Hippocampal formation (tissue), 2 donors: Measurements from ENCODE around the gene CREB3L2.
"Not testable (repeated sequence)": the region's sequence is repeated elsewhere in the genome, so short reads cannot be mapped to it uniquely, and the experiment has no call there.

Experiments
- DNase-seq, 2 donors: peaks; one replicate each; lab custom pipeline; 2025; lab: John Stamatoyannopoulos, UW

Gene CREB3L2

DNA sequence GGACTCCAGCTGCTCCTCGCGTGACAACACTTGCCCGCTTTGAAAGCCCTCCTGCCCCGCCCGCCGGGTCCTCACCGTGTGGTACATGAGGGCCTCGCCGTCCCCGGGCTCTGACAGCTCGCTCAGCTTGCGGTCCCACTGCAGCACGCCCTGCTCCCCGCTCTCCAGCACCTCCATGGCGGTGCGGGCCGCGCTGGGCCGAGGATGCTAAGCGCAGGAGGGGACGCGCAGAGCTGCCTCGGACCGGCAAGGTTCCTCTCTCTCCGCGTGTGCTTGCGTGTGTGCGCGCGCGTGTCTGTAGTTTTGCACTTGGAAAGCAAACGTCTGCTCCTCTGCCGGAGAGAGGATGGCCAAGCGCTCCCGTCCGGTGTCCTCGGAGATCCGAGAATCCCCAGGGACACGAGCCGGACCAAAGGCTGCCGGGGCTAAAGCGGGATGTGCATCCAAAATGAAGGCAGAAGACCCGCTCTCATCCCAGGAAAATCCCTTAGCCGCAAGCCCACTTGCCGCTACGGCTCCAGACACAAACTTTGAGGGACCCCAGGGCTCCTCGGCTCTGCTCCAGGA lies at the start of gene CREB3L2:
CREB3L2 (minus strand) TSS at position 558 of the 567 bp plus-strand sequence; CDS start at position 177, 381 bp downstream.
- peak; percentile 68 to 78 for DNase-seq

- no peak for DNase-seq
These were observed 47.7 kb upstream of the CREB3L2 start for GRCh38 chr7:138049505-138050116.

DNA sequence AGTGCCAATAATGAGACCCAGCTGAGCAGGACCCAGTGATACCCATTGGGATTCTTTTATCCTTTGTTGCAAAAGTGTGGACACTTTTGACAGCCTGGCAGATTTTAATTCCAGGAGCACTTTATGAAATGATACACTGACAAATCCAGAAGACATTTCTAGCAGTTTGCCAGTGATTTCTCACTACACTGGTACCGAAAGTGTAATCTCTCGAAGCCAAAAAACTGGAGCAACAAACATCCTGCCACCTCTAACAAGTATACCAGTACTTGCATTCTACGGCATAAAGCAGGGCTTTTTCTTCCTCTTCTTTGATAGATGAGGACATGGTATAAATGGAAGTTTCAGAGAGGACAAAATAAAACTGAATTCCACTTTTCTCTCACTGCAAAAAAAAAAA lies 46.0 kb upstream of the CREB3L2 start:
- DNase-seq: no peak

DNA sequence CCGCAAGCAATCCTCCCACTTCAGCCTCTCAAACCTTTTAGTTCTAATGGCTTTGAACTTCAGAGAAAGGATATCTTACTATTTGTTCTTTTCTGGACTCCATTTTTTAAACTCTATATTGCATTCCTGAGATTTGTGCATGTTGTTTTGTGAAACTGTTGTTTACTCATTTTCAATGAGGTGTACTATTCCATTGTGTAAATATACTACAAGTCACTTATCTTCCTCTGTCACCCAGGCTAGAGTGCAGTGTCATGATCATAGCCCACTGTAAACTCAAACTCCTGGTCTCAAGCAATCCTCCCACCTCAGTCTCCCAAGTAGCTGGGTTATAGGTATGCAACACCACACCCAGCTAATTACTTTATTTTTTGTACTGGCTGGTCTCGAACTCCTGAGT lies 43.0 kb upstream of the CREB3L2 start:
- DNase-seq: no peak

DNA sequence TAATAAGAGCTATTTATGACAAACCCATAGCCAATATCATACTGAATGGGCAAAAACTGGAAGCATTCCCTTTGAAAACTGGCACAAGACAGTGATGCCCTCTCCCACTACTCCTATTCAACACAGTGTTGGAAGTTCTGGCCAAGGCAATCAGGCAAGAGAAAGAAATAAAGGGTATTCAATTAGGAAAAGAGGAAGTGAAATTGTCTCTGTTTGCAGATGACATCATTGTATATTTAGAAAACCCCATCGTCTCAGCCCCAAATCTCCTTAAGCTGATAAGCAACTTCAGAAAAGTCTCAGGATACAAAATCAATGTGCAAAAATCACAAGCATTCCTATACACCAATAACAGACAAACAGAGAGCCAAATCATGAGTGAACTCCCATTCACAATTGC lies 38.2 kb upstream of the CREB3L2 start:
- DNase-seq: not testable (repeated sequence)

DNA sequence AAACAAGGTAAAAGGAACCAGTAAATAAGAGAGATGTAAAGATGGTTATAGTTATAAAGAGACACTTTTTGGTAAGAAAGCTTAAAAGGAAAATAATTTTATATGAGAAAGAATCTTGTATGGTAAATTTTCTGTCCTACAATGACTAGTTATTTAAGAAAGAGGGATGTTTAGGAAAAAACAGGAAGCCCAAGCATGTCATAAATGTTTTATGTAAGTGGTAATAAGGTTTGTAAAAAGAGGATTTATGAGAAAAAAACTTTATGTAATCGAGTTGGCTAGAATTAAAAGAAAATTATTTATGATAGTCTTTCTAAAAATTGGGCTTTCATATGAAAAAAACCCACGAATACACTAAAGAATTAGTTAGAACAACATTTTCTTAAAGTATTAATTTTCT lies 34.2 kb upstream of the CREB3L2 start:
- DNase-seq: no peak

- DNase-seq: no peak
These were observed 31.4 kb upstream of the CREB3L2 start for GRCh38 chr7:138033241-138033640.

DNA sequence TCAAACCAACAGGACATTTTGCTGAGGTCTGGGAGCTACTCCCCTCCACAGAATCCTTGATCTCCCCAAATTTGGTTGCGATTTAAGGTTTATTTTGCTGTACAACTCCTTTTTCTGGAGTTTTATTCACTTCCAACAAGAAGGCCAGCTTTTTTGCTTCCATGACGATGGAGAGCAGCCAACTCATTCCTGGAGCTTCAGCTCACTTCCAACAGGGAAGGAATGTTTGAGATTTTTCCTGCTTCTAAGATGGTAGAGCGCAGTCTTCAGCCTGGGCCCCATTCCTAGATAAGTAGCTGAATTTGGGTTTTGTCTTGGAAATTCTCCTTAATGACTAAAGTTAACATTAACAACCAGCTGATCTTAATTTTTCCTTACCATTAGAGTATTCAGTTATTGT lies 30.9 kb upstream of the CREB3L2 start:
- DNase-seq: no peak

- DNase-seq: peak in 1 of 2 donors; percentile 6
These were observed 30.3 kb upstream of the CREB3L2 start for GRCh38 chr7:138032186-138032585.

DNA sequence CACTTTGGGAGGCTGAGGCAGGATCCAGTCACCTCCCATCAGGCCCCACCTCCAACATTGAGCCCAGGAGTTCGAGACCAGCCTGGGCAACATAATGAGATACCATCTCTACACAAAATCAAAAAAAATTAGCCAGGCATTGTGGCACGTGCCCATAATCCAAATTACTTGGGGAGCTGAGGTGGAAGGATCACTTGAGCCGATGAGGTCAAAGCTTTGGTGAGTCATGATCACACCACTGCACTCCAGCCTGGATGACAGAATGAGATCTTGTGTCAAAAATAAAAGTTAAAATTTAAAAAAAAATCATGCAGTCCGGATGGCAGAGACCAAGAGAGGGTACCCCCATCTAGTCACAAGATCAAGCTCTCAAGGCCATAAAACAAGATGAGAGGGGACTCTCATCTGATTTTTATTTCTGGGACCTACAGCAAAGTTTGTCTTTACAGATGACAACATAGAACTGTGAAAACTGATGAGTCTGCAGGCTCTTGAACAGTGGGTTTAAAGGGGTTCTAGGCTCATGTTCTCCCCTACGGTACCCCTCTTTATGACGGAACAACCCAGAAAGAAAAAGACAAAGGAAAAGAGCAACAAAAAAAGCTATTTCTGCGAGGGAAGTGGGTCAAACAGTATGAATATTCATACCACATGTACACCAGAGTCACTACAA lies 28.9 kb upstream of the CREB3L2 start:
- DNase-seq: no peak

DNA sequence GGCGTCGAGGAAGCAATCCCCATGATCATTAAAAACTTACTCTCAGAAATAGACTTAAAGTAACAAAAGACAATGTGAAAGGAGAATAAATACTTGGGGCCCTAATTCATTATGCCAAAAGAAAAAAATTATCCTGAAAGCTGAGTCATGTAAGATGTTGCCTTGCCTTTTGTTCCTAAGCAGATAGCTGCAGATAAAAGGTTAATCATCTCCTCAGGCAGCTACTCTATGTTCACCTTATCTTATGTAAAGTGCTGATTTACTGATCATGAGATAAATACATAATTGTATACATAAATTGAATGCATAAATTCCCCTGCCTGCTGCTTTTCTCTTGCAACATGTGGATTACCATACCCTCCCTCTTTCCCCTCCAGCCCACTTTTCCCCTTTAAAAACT lies 28.1 kb upstream of the CREB3L2 start:
- DNase-seq: no peak

GRCh38 chr7:138029126-138029525 lies 27.2 kb upstream of the CREB3L2 start:
- no peak for DNase-seq

DNA sequence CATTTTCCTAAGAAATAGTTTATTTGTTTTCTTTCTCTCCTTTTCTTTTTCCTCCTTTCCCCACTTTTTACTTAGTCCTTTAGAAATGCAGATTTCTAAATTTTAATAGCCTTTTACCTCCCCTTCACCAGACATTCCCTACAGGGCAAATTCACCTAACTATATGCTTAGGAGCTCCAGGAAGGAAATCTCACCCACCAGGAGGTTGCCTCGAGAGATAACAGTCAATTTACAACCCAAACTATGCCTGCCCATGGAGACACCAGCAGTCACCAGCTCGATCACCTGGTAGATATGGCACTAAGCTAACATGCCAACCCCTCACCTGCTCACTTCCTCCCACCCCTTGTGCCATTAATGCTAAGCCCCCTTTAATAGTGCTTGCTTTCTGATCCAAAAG lies 25.2 kb upstream of the CREB3L2 start:
- DNase-seq: no peak

DNA sequence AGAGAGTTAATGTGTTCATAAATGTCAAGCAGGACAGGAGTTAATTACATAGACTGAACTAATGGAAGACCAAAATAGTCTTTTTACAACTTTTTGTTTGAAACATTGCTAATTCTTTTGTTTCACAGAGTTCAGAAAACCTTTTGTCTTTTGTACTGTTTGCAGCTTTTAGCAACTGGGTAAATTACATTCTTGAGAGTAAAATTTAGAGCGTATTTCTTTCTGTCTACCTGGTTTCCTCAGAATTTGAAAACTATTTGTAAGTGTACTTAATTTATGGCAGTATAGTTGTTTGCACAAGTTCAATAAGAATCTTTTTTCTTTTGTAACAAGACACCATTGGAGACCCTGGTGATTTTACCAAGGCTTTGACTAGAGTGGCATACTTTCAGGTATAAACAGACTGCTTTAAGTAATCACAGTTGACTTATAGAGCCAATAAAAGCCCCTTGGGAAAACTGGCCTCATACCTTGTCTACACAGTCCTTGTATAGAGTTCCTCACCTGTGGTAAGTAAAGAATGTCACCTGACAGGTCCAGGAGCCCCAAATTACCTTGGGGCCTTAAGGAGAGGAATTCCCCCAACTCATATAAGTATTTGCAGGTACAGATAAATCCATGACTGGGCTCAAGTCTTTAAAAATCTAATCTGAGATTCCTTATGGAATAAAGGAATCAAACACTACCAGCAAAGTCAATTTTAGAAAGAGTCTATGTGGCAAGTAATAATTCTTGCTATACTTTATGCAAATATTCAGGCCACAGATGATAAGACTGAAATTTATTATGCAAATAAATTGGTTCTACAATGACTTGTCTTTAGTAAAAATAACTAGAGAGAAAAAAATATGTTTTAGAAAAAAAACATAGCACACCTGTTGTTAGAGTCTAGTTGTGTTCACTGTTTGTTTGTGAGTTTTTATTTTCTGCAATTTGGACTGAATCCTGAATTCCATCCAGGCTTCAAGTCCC lies 23.6 kb upstream of the CREB3L2 start:
- DNase-seq: no peak

- no peak for DNase-seq
These were observed 22.9 kb upstream of the CREB3L2 start for GRCh38 chr7:138024765-138025164.

DNA sequence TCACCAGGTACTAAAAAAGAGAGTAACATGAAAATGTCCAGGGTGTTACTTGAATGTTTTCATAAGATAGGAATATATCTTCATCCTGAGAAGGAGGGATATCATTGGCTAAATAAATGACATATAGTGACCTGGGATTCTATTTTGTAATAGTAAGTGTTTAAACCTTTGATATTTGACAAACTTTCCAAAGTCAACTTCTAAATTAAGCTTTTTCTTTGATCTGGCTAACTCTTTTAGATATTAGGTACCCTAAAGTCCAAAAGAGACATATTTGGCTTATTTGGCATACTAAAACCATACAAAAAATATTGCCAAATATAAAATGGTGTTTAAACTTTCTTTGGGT lies 22.4 kb upstream of the CREB3L2 start:
- DNase-seq: no peak

GRCh38 chr7:138023618-138024342 lies 21.9 kb upstream of the CREB3L2 start:
- DNase-seq: no peak

DNA sequence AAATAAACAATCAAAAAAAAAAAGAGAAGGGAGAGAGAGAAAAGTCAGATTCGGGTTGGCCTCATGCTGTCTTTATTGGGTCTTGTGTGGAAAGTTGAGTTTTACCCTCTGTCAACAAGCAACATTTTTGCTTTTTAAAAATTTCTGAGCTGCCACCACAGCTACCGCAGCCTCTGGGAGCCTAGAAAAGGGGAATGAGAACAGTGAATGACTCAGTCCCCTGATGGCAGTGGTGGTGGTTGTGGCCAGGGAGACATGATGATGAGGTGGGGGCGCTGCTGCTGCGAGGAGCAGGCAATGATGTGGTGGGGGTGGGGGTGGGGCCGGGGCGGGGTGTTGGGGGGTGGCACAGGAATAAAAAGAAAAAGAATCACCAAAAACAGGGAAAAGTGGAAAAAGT lies 20.0 kb upstream of the CREB3L2 start:
- DNase-seq: no peak

DNA sequence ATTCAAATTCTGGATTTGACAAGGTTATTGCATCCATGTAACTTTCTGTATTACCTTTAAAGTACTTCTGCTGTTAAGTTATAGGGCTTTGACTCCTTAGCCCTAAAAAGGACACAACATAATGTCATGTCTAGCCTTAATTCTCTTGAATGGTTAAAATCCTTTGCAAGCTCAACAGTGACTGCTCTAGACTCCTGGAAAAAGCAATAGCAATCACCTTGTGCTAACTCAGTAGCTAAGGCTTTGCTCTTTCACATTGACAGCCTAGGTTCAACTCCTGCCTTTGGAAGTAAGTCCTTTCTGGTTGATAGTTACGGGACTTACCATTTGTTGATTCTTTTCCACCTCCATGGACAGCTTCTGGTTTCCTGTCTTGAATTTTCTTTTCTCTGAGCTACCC lies 16.1 kb upstream of the CREB3L2 start:
- DNase-seq: no peak

- no peak for DNase-seq
These were observed 13.2 kb upstream of the CREB3L2 start for GRCh38 chr7:138015096-138015495.

DNA sequence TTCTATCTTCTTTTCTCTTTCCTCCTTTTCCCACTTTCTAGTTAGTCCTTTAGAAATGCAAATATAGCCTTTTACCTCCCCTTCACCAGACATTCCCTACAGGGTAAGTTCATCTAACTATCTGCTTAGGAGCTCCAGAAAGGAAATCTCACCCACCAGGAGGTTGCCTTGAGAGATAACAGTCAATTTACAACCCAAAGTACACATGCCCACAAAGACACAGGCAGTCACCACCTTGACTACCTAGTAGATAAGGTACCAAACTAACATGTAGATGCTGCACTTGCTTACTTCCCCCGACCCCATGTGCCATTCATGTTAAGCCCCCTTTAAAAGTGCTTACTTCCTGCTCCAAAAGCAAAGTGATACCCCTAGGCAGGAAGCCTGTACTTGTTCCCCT lies 12.8 kb upstream of the CREB3L2 start:
- DNase-seq: no peak

DNA sequence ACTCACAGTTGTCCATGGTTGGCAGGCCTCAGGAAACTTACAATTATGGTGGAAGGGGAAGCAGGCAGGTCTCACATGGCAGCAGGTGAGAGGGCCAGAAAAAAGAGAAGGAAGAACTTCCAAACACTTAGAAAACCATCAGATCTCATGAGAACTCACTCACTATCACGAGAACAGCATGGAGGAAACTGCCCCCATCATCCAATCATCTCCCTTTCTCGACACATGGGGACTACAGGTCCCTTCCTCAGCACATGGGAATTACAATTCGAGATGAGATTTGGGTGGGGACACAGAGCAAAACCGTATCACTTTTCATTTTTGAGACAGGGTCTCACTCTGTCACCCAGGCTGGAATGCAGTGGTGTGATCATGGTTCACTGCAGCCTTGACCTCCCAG lies 12.3 kb upstream of the CREB3L2 start:
- DNase-seq: not testable (repeated sequence)
